ENCODE results near the gene TIPARP.

The TIPARP gene

GRCh38 chr3:156642750-156643728 is 31.4 kb upstream of the TIPARP start:
- Histone ChIP-seq H3K4me3 (ENCODE audit: low read length) (no peak overlapping the region), H3K9ac (ENCODE audit: low read length) (no peak overlapping the region)

GRCh38 chr3:156643729-156644389 is 30.5 kb upstream of the TIPARP start:
- H3K4me1 ChIP-seq (ENCODE audit: low read length), result no peaks in the 10 kb centered on the region; the same call in 1 of the 2 replicates
- peak overlapping the region; percentile 47 for H2AFZ ChIP-seq (ENCODE audit: low read length)

More at GRCh38 chr3:156642750-156643728, 31.4 kb upstream of the TIPARP start:
- DNase-seq, result no peak
- H3K79me2 ChIP-seq (ENCODE audit: low read length), result no peaks in the 10 kb centered on the region
- H3K4me1 ChIP-seq (ENCODE audit: low read length), result no peaks in the 10 kb centered on the region; the same call in 1 of the 2 replicates
- no peaks in the 10 kb centered on the region for H3K9me2 ChIP-seq (replicated peaks; ENCODE audit: insufficient read depth, low read length)
- no peaks in the 10 kb centered on the region for H3K27me3 ChIP-seq (replicated peaks; ENCODE audit: insufficient read depth, low read length)
- TF ChIP-seq EZH2 (optimal IDR thresholded peaks at IDR 0.05; ENCODE audit: low read depth, low read length), result no peak
- no peak overlapping the region for H3K27ac ChIP-seq (ENCODE audit: low read length)
- no peaks in the 10 kb centered on the region for H3F3A ChIP-seq (ENCODE audit: insufficient read depth, low read length)
- H3K36me3 ChIP-seq (replicated peaks; ENCODE audit: insufficient read depth, low read length), result no peaks in the 10 kb centered on the region
- H4K20me1 ChIP-seq (ENCODE audit: insufficient read depth, low read length), result no peaks in the 10 kb centered on the region
- no peaks in the 10 kb centered on the region for H3K9me3 ChIP-seq (replicated peaks; ENCODE audit: insufficient read depth, low read length)
- peak overlapping the region; percentile 47; the same call in 1 of the 2 replicates for H2AFZ ChIP-seq (ENCODE audit: low read length)
- no peak overlapping the region for H3K4me2 ChIP-seq (ENCODE audit: low read depth, low read length)

GRCh38 chr3:156644958-156645357 is 29.4 kb upstream of the TIPARP start:
- TF ChIP-seq EZH2phosphoT487 (IDR thresholded peaks at IDR 0.05; ENCODE audit: low read length) (no peak), EZH2 (optimal IDR thresholded peaks at IDR 0.05; ENCODE audit: low read depth, low read length) (no peak), CTCF (IDR thresholded peaks at IDR 0.05; ENCODE audit: low read length) (no peak)
- H3K9ac ChIP-seq (ENCODE audit: low read length), result no peak overlapping the region
- H3F3A ChIP-seq (ENCODE audit: insufficient read depth, low read length), result no peaks in the 10 kb centered on the region
- no peaks in the 10 kb centered on the region for H4K20me1 ChIP-seq (ENCODE audit: insufficient read depth, low read length)
- no peaks in the 10 kb centered on the region for H3K36me3 ChIP-seq (replicated peaks; ENCODE audit: insufficient read depth, low read length)
- H3K79me2 ChIP-seq (ENCODE audit: low read length), result no peaks in the 10 kb centered on the region
- H2AFZ ChIP-seq (ENCODE audit: low read length), result no peak overlapping the region
- H3K4me3 ChIP-seq (ENCODE audit: low read length), result no peak overlapping the region
- H3K9me3 ChIP-seq (replicated peaks; ENCODE audit: insufficient read depth, low read length), result no peaks in the 10 kb centered on the region
- H3K4me1 ChIP-seq (ENCODE audit: low read length), result no peaks in the 10 kb centered on the region; the same call in 1 of the 2 replicates
- no peak for DNase-seq
- H3K27ac ChIP-seq (ENCODE audit: low read length), result no peak overlapping the region
- H3K9me2 ChIP-seq (replicated peaks; ENCODE audit: insufficient read depth, low read length), result no peaks in the 10 kb centered on the region
- H3K27me3 ChIP-seq (replicated peaks; ENCODE audit: insufficient read depth, low read length), result no peaks in the 10 kb centered on the region
- no peak overlapping the region for H3K4me2 ChIP-seq (ENCODE audit: low read depth, low read length)

More at GRCh38 chr3:156643729-156644389, 30.5 kb upstream of the TIPARP start:
- Histone ChIP-seq H3K9me3 (replicated peaks; ENCODE audit: insufficient read depth, low read length) (no peaks in the 10 kb centered on the region), H4K20me1 (ENCODE audit: insufficient read depth, low read length) (no peaks in the 10 kb centered on the region), H3K27me3 (replicated peaks; ENCODE audit: insufficient read depth, low read length) (no peaks in the 10 kb centered on the region), H3K4me3 (ENCODE audit: low read length) (no peak overlapping the region), H3K36me3 (replicated peaks; ENCODE audit: insufficient read depth, low read length) (no peaks in the 10 kb centered on the region), H3K9me2 (replicated peaks; ENCODE audit: insufficient read depth, low read length) (no peaks in the 10 kb centered on the region), H3K79me2 (ENCODE audit: low read length) (no peaks in the 10 kb centered on the region), H3K4me2 (ENCODE audit: low read depth, low read length) (peak overlapping the region; percentile 16; the same call in 1 of the 2 replicates), H3K27ac (ENCODE audit: low read length) (no peak overlapping the region), H3K9ac (ENCODE audit: low read length) (no peak overlapping the region), H3F3A (ENCODE audit: insufficient read depth, low read length) (no peaks in the 10 kb centered on the region)
- DNase-seq, result no peak
- TF ChIP-seq EZH2 (optimal IDR thresholded peaks at IDR 0.05; ENCODE audit: low read depth, low read length) (no peak), EZH2phosphoT487 (IDR thresholded peaks at IDR 0.05; ENCODE audit: low read length) (no peak), CTCF (IDR thresholded peaks at IDR 0.05; ENCODE audit: low read length) (no peak)

Data from MM.1S (cell line).